T47D (cell line): ENCODE measurements around the gene KIFC1.

Source experiments
- DNase-seq, 2 experiments: peaks; one replicate each; pipeline versions ENCODE4 v3.0.0 to v3.0.0-alpha.2; 2011 to 2012; ENCODE audit warnings: low read depth in 1 of 2, low spot score in 1 of 2
- JUND ChIP-seq: IDR thresholded peaks from 2 replicates; pipeline ENCODE4 v1.6.1; 2012; ENCODE audit warnings: low read depth
- in situ Hi-C: cut with HindIII; loops from 2 replicates; pipeline ENCODE4 v1.10.0; 2016; ENCODE audit warnings: low sequenced_read_pairs, low pct_unique_long_range_greater_than_20kb

KIFC1 gene

DNA sequence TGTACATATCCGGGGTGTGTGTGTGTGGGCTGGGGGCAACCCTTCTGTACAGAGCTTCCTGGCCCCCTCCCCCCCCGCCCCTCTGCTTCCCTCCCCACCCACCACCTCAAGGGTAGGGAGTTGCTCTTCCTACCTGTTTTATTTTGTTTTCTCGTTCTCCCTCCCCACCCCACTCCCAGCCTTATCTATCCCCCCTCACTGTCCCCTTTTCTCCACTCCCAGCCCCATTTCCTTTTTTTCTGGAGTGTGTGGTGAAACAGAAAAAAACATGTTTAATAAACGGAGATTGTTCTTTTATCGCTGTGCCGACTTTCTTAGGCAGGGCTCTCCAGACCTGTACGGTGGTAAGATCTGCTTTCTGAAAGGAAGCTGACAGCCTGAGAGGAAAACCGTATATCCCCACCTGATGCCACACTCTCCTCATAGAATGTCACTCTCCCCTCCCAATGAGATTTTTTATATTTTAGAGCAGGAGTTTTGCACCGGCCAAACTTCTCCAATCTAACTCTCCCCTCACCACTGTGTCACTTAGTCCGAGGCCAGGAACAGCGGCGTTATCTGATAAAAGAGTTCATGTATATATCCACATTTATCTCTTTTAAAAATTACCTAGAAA, 61.9 kb downstream of the KIFC1 start:
- no peak for TF ChIP-seq JUND
- in situ Hi-C loops: no loop called here
- no peak for DNase-seq

DNA sequence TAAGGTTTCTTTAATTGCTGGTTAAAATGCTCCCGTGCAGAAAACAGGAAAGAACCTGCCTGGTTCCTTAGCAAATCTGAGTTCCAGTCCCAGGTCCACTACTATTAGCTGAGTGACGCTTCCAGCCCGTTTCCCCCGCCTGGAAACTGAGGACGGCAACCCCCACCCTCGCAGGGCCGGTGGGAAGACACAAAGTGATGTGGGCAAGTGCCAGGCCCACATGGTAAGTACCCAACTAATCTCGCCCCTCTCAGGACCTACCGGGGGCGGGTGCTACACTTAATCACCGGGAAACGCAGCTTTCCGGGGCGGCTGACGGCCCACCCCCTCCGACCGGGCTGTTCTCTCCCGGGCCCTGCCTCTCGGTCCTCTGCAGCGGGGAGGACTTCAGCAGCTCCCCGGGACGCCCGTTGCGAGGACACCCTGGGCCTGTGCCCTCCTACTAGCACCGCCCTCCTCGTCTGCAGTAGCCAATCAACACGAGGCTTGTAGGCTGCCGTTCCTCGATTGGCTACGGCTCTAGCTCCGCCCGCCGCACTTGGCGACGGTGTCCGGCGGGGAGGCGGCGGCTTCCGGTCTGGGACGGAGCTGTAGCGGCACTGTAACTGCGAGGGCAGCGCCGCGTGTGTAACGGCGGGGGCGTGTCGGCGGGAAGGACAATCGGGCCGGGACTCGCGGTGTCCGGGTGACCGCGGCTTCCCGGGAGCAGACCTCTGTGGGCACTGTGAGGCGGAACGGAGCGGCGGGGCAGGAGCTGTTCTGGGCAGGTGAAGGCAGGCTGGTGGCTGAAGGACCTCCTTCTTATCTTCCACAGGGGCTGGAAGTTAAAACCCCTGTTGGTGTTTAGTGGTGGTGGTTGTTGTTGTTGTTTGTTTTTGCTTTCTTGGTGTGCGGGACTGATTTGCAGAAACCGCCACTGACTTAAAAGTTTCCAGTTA, 62.7 kb downstream of the KIFC1 start, which contains the start of gene ZBTB9:
Gene ZBTB9 (plus strand): TSS at position 568 of the 938 bp plus-strand sequence. CDS start 525 bp downstream, outside the sequence.
- peak; percentile 97 to 99 for DNase-seq
- in situ Hi-C loops: no loop called here
- no peak for TF ChIP-seq JUND

DNA sequence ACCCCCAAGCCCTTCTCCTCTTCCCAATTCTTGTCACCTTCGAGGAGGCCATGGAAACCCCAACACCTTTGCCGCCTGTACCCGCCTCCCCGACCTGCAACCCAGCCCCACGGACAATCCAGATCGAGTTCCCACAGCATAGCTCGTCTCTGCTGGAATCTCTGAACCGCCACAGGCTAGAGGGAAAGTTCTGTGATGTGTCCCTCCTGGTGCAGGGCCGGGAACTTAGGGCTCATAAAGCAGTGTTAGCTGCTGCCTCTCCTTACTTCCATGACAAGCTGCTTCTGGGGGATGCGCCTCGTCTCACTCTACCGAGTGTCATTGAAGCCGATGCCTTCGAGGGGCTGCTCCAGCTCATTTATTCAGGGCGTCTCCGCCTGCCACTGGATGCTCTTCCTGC, 63.4 kb downstream of the KIFC1 start:
- in situ Hi-C loops: no loop called here
- no peak for DNase-seq
- no peak for TF ChIP-seq JUND

DNA sequence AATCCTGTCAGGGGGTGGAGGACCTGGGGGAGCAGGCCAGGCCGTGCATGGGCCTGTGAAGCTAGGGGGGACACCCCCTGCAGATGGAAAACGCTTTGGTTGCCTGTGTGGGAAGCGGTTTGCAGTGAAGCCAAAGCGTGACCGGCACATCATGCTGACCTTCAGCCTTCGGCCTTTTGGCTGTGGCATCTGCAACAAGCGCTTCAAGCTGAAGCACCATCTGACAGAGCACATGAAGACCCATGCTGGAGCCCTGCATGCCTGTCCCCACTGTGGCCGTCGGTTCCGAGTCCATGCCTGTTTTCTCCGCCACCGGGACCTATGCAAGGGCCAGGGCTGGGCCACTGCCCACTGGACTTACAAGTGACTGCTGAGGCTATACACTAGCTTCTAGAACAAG, 64.5 kb downstream of the KIFC1 start:
- no peak for TF ChIP-seq JUND
- in situ Hi-C loops: no loop called here

DNA sequence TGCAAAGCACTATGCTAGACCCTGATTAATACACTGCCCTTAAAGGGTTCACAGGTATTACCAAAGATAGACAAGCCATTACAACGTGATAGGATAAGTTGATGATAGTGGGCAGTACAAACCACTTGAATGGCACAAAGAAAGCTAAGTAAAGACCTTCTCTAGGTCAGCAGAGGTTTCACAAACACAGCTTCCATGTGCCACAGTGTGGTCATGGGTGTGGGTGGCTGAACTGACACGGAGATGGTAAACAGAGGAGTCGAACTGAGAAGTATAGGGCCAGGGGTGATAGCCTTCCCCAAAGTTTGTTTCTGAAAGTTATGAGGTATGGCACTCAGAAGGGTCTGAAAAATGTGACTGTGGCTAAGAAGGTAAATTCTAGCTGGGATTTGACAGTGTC, 67.1 kb downstream of the KIFC1 start:
- in situ Hi-C loops: no loop called here
- no peak for DNase-seq
- no peak for TF ChIP-seq JUND

More for the DNA sequence above, 64.5 kb downstream of the KIFC1 start:
- no peak for DNase-seq

DNA sequence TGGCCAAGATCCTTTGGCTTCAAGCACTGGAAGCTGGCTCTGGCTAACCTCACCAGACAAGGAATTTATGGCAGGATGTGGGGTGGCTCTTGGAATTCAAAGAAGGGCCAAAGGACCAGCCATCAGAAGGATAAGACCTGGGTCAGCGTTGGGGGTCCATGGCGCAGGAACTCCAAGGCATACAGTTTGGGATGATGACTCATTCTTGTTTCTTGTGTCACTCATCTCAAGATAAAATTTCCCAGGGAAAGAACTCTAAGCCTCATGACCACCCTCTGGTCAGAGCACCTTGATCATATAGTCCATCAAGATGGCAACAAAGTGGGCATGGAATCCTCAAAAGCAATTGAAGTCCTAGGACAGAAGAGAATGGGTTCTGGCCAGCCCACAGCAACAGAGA, 67.6 kb downstream of the KIFC1 start:
- DNase-seq: no peak
- in situ Hi-C loops: no loop called here
- TF ChIP-seq JUND: no peak
